B cell (primary cell): Measurements from ENCODE around the gene GTF3C4. TPM values are rescaled to one million over a fixed set of nuclear protein-coding genes. Genes with fewer than 3 reads are reported as not detected.

Source experiments
- ATAC-seq: fragments of 200-7000 bp; cut with Tn5 transposase; one replicate; pipeline ENCODE4 v1.10.0; 2021; ENCODE audit warnings: low read depth, mild to moderate bottlenecking, moderate number of reproducible peaks, moderate library complexity
- CTCF ChIA-PET: fragments of 350-600 bp; sonication (Branson Sonifier 250); formaldehyde crosslinking; loops from one replicate; lab custom pipeline; 2021; ENCODE audit warnings: antibody characterized with exemption, inconsistent platforms; lab: Charles Lee
- POLR2A ChIA-PET: fragments of 350-600 bp; sonication (Branson Sonifier 250); formaldehyde crosslinking; loops from one replicate; lab custom pipeline; 2021; ENCODE audit warnings: antibody characterized with exemption; lab: Charles Lee
- DNase-seq: peaks from one replicate; pipeline ENCODE4 v3.0.0; 2013
- H2AFZ ChIP-seq: 2 replicates; pipeline ENCODE4 v1.6.1; 2012; ENCODE audit warnings: mild to moderate bottlenecking, low read depth, low read length; ENCODE audit not compliant: insufficient read depth, poor library complexity, severe bottlenecking
- H3K27ac ChIP-seq, 2 donors: 1 replicate in 1 of 2; 2 replicates in 1 of 2; pipeline ENCODE4 v1.5.1; 2012 to 2013; ENCODE audit warnings: low read length in 2 of 2, mild to moderate bottlenecking in 2 of 2, moderate library complexity in 1 of 2
- H3K27me3 ChIP-seq, 4 experiments: fragments of 200-600 bp in 1 of 4; sonication (generic) in 1 of 4; replicated peaks in 1 of 4; 1 replicate in 2 of 4; 2 replicates in 2 of 4; pipeline versions ENCODE4 v1.6.1 to v1.7.0; 2013 to 2016; ENCODE audit warnings: low read length in 3 of 4, mild to moderate bottlenecking in 2 of 4, mixed read lengths in 1 of 4, moderate library complexity in 1 of 4; ENCODE audit not compliant: insufficient read depth in 4 of 4, control insufficient read depth in 3 of 4; ENCODE audit errors: control extremely low read depth in 1 of 4
- H3K36me3 ChIP-seq, 2 experiments: replicated peaks in 1 of 2; 1 replicate in 1 of 2; 2 replicates in 1 of 2; pipeline versions ENCODE4 v1.6.1 to v1.7.1; 2013; ENCODE audit warnings: low read length in 1 of 2; ENCODE audit not compliant: insufficient read depth in 2 of 2, control insufficient read depth in 1 of 2; ENCODE audit errors: control extremely low read depth in 1 of 2, extremely low read depth in 1 of 2
- H3K4me1 ChIP-seq, 2 donors: fragments of 200-600 bp in 1 of 2; sonication (generic) in 1 of 2; 1 replicate in 1 of 2; 2 replicates in 1 of 2; pipeline versions ENCODE4 v1.5.1 to v1.6.1; 2013 to 2017; ENCODE audit warnings: low read length in 2 of 2; ENCODE audit not compliant: control insufficient read depth in 2 of 2, insufficient read depth in 2 of 2
- H3K4me2 ChIP-seq: replicated peaks from 2 replicates; pipeline ENCODE3; 2012; ENCODE audit warnings: mild to moderate bottlenecking, low read depth, low read length; ENCODE audit not compliant: poor library complexity, severe bottlenecking
- H3K4me3 ChIP-seq, 5 experiments: fragments of 200-600 bp in 1 of 5; sonication (generic) in 1 of 5; 1 replicate in 3 of 5; 2 replicates in 2 of 5; pipeline versions ENCODE4 v1.5.1 to v1.7.0; 2011 to 2016; ENCODE audit warnings: low read length in 4 of 5, mild to moderate bottlenecking in 4 of 5, low read depth in 2 of 5, control low read depth in 1 of 5, moderate library complexity in 1 of 5; ENCODE audit not compliant: insufficient read depth in 1 of 5; ENCODE audit errors: control extremely low read depth in 1 of 5, extremely low read depth in 1 of 5
- H3K79me2 ChIP-seq: fragments of 200-600 bp; sonication (generic); one replicate; pipeline ENCODE4 v1.6.0; 2016; ENCODE audit warnings: low read length; ENCODE audit not compliant: control insufficient read depth, insufficient read depth
- H3K9ac ChIP-seq: fragments of 200-600 bp; sonication (generic); 2 replicates; pipeline ENCODE4 v1.6.1; 2017; ENCODE audit warnings: mild to moderate bottlenecking, low read length, moderate library complexity
- H3K9me3 ChIP-seq, 3 donors: one replicate each; pipeline versions ENCODE4 v1.6.1 to v1.7.1; 2013; ENCODE audit warnings: low read length in 2 of 3; ENCODE audit not compliant: control insufficient read depth in 2 of 3, insufficient read depth in 1 of 3; ENCODE audit errors: control extremely low read depth in 1 of 3
- H4K20me1 ChIP-seq: 2 replicates; pipeline ENCODE4 v1.6.0; 2012; ENCODE audit warnings: mild to moderate bottlenecking, low read length; ENCODE audit not compliant: insufficient read depth, control insufficient read depth, poor library complexity, severe bottlenecking
- H3K27ac Mint-ChIP-seq: one replicate; pipeline ENCODE4 v1.8.0; 2021; ENCODE audit warnings: mixed read lengths
- H3K27me3 Mint-ChIP-seq: one replicate; pipeline ENCODE4 v1.8.0; 2021; ENCODE audit warnings: mixed read lengths
- H3K4me1 Mint-ChIP-seq: one replicate; pipeline ENCODE4 v1.8.0; 2021; ENCODE audit warnings: mixed read lengths
- H3K4me3 Mint-ChIP-seq: one replicate; pipeline ENCODE4 v1.8.0; 2021; ENCODE audit warnings: mixed read lengths
- H3K9me3 Mint-ChIP-seq: one replicate; pipeline ENCODE4 v1.8.0; 2022; ENCODE audit warnings: mixed read lengths; ENCODE audit not compliant: insufficient read depth
- EZH2 ChIP-seq: IDR thresholded peaks from 2 replicates; pipeline ENCODE4 v1.6.1; 2012; ENCODE audit warnings: borderline replicate concordance, low read depth, mild to moderate bottlenecking, moderate library complexity, low read length; ENCODE audit not compliant: insufficient read depth, poor library complexity, severe bottlenecking
- WGBS: methylation state at CpG from one replicate; pipeline ENCODE4 v1.1.5; 2013; ENCODE audit warnings: missing lambda C conversion rate; ENCODE audit not compliant: insufficient coverage; 5-methylcytosine and 5-hydroxymethylcytosine counted together
- intact Hi-C: fragments of 100-400 bp; cut with micrococcal nuclease; formaldehyde crosslinking; loops from one replicate; pipeline ENCODE4 v1.10.0; 2022
- polyA plus RNA-seq: library from polyadenylated mRNA; depleted of rRNA; stranded (reverse); fragments of >200 nt; gene quantifications from 2 replicates; pipeline ENCODE4 v1.2.3, GENCODE V29; 2012
- total RNA-seq, 2 donors: library from RNA; stranded (reverse); fragments of 120-200 nt in 1 of 2; gene quantifications; 1 replicate in 1 of 2; 2 replicates in 1 of 2; pipeline versions ENCODE4 v1.2.3 to v1.2.4, GENCODE V29; 2013 to 2022
- TF ChIP-seq, protein P1 (sequence below): fragments of 200-600 bp; IDR thresholded peaks from one replicate; pipeline ENCODE4 v1.8.0; 2022; ENCODE audit warnings: antibody characterized with exemption, mild to moderate bottlenecking

The GTF3C4 gene
- total and polyA plus RNA-seq, 2 donors (not counting 1 experiment from before 2014, with no cell fraction given) = 1.5 to 17.0 TPM

DNA sequence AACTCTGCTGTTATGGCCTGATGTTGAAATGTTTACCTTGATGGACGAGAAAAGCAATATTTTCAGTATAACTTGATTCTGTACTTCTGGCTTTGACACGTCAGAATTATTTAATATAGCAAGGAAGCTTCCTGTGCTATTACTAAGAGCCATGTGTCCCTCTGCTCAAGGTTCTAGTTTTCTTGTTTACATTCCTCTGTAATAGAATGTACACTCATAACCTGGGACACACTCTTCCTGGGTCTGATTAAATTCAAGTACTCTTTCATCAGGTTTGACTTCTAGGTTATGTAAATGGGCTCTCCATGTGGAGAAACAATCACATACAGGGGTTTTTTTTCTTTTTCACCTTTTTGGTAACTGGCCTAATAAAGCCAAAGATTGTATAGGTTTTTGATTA lies 33.1 kb downstream of the GTF3C4 start:
- H4K20me1 ChIP-seq = no peaks in the 10 kb centered on the region
- WGBS = no CpG with 5 or more reads among the region's 2 CpGs
- Mint-ChIP-seq H3K27me3 (peaks cover 22% of the 10 kb centered on the region), H3K4me1 (no peaks in the 10 kb centered on the region), H3K9me3 (peaks cover 3% of the 10 kb centered on the region), H3K4me3 (no peak overlapping the region), H3K27ac (no peak overlapping the region)
- H3K36me3 ChIP-seq = no peaks in the 10 kb centered on the region
- DNase-seq = no peak
- no peak overlapping the region for H3K27ac ChIP-seq
- peaks cover 0 to 3% (median 1%) of the 10 kb centered on the region in 3 donors for H3K9me3 ChIP-seq
- H3K4me2 ChIP-seq = no peak overlapping the region
- H3K9ac ChIP-seq = no peak overlapping the region
- H3K4me3 ChIP-seq = no peak overlapping the region
- ChIA-PET POLR2A (no interaction called here), CTCF (interaction anchor here (0.6 kb wide), 1 partner anchor 81 kb away, joined by 7 read pairs; no protein-coding TSS in a partner anchor)
- H3K4me1 ChIP-seq = no peaks in the 10 kb centered on the region
- no peak for ATAC-seq
- H3K27me3 ChIP-seq = peaks cover 0 to 7% (median 1%) of the 10 kb centered on the region in 4 experiments
- intact Hi-C loops = no loop called here
- H3K79me2 ChIP-seq = no peaks in the 10 kb centered on the region
- TF ChIP-seq, protein P1, sequence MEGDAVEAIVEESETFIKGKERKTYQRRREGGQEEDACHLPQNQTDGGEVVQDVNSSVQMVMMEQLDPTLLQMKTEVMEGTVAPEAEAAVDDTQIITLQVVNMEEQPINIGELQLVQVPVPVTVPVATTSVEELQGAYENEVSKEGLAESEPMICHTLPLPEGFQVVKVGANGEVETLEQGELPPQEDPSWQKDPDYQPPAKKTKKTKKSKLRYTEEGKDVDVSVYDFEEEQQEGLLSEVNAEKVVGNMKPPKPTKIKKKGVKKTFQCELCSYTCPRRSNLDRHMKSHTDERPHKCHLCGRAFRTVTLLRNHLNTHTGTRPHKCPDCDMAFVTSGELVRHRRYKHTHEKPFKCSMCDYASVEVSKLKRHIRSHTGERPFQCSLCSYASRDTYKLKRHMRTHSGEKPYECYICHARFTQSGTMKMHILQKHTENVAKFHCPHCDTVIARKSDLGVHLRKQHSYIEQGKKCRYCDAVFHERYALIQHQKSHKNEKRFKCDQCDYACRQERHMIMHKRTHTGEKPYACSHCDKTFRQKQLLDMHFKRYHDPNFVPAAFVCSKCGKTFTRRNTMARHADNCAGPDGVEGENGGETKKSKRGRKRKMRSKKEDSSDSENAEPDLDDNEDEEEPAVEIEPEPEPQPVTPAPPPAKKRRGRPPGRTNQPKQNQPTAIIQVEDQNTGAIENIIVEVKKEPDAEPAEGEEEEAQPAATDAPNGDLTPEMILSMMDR = no peak
- no peak for TF ChIP-seq EZH2
- H2AFZ ChIP-seq = no peak overlapping the region

DNA sequence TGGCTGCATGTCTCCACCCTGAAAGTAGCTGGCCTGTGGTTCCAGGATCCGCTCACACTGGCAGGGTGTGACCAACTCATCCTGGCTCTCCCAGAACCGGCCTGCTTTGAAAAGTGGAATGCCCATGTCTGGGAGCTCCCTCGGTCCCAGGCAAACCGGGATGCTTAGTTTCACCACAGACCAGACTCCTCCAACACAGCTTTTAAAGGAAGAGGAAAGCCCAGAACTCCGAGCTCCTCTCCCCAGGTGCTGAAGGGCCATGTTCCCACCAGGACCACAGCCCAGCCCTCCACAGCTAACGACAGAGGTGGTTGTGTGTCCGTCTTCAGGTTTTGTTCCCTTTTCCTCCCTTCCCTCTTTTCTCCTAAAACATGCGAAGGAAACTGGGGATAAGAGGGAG lies 38.0 kb downstream of the GTF3C4 start:
- no peak overlapping the region for H3K27ac Mint-ChIP-seq
- Histone ChIP-seq H3K9ac (no peak overlapping the region), H3K4me2 (no peak overlapping the region), H3K79me2 (no peaks in the 10 kb centered on the region), H3K36me3 (no peaks in the 10 kb centered on the region), H3K27ac (no peak overlapping the region), H4K20me1 (no peaks in the 10 kb centered on the region), H3K4me3 (no peak overlapping the region), H2AFZ (no peak overlapping the region), H3K27me3 (peaks cover 0 to 7% (median 0%) of the 10 kb centered on the region in 4 experiments), H3K4me1 (no peaks in the 10 kb centered on the region), H3K9me3 (no peaks in the 10 kb centered on the region)
- H3K27me3 Mint-ChIP-seq = peaks cover 25% of the 10 kb centered on the region
- DNase-seq = no peak
- no peaks in the 10 kb centered on the region for H3K9me3 Mint-ChIP-seq
- no peak overlapping the region for H3K4me3 Mint-ChIP-seq
- ChIA-PET CTCF (interaction anchor here (1.2 kb wide), 2 partner anchors 14 to 192 kb away, joined by 3 read pairs; no protein-coding TSS in a partner anchor), POLR2A (interaction anchor here (0.7 kb wide), 1 partner anchor 14 kb away, joined by 4 read pairs; no protein-coding TSS in a partner anchor)
- intact Hi-C loops = no loop called here
- ATAC-seq = no peak
- TF ChIP-seq, protein P1 = no peak
- TF ChIP-seq EZH2 = no peak
- H3K4me1 Mint-ChIP-seq = no peaks in the 10 kb centered on the region
- 80% methylated on average over 5 of the region's 8 CpGs for WGBS
